Stimulated activated naive CD8-positive, alpha-beta T cell treated with anti-CD3 and anti-CD28 coated beads, Interleukin-15, Interleukin-2, amounts not matched to agents 100 ng/mL and 50 ng/mL, for 24 hours (primary cell): ENCODE data around the gene EDIL3.
"Not testable (repeated sequence)": the region's sequence is repeated elsewhere in the genome, so short reads cannot be mapped to it uniquely, and the experiment has no call there.

Source experiments
- H3K27ac Mint-ChIP-seq: one replicate; pipeline ENCODE4 v1.8.0; 2021; ENCODE audit warnings: mild to moderate bottlenecking, mixed read lengths
- H3K27me3 Mint-ChIP-seq: one replicate; pipeline ENCODE4 v1.8.0; 2021; ENCODE audit warnings: mixed read lengths
- H3K36me3 Mint-ChIP-seq: one replicate; pipeline ENCODE4 v1.8.0; 2021; ENCODE audit warnings: low read depth, mixed read lengths
- H3K4me1 Mint-ChIP-seq: one replicate; pipeline ENCODE4 v1.8.0; 2021; ENCODE audit warnings: low read depth, mixed read lengths
- H3K4me3 Mint-ChIP-seq: one replicate; pipeline ENCODE4 v1.8.0; 2021; ENCODE audit warnings: mild to moderate bottlenecking, mixed read lengths
- H3K9me3 Mint-ChIP-seq: one replicate; pipeline ENCODE4 v1.8.0; 2021; ENCODE audit warnings: mixed read lengths

Gene EDIL3

GRCh38 chr5:84297641-84298040, 87.0 kb downstream of the EDIL3 start:
- not testable (repeated sequence) for H3K27me3 Mint-ChIP-seq, H3K4me1 Mint-ChIP-seq, H3K36me3 Mint-ChIP-seq, H3K4me3 Mint-ChIP-seq, H3K9me3 Mint-ChIP-seq, H3K27ac Mint-ChIP-seq

GRCh38 chr5:84292788-84293653, 91.7 kb downstream of the EDIL3 start:
- H3K36me3 Mint-ChIP-seq, result no peaks in the 10 kb centered on the region
- no peak overlapping the region for H3K4me3 Mint-ChIP-seq
- no peaks in the 10 kb centered on the region for H3K4me1 Mint-ChIP-seq
- H3K27me3 Mint-ChIP-seq, result no peaks in the 10 kb centered on the region
- H3K9me3 Mint-ChIP-seq, result peaks cover 4% of the 10 kb centered on the region
- no peak overlapping the region for H3K27ac Mint-ChIP-seq

GRCh38 chr5:84292000-84292642, 92.6 kb downstream of the EDIL3 start:
- Mint-ChIP-seq H3K36me3 (no peaks in the 10 kb centered on the region), H3K27ac (no peak overlapping the region), H3K9me3 (peaks cover 4% of the 10 kb centered on the region), H3K4me1 (no peaks in the 10 kb centered on the region), H3K27me3 (no peaks in the 10 kb centered on the region), H3K4me3 (no peak overlapping the region)

- no peak overlapping the region for H3K4me3 Mint-ChIP-seq
- no peak overlapping the region for H3K27ac Mint-ChIP-seq
- H3K27me3 Mint-ChIP-seq, result no peaks in the 10 kb centered on the region
- peaks cover 4% of the 10 kb centered on the region for H3K9me3 Mint-ChIP-seq
- H3K4me1 Mint-ChIP-seq, result no peaks in the 10 kb centered on the region
- H3K36me3 Mint-ChIP-seq, result no peaks in the 10 kb centered on the region
These were observed 94.0 kb downstream of the EDIL3 start for GRCh38 chr5:84290673-84291072.

GRCh38 chr5:84290161-84290560, 94.5 kb downstream of the EDIL3 start:
- no peaks in the 10 kb centered on the region for H3K4me1 Mint-ChIP-seq
- no peaks in the 10 kb centered on the region for H3K36me3 Mint-ChIP-seq
- peaks cover 4% of the 10 kb centered on the region for H3K9me3 Mint-ChIP-seq
- H3K4me3 Mint-ChIP-seq, result no peak overlapping the region
- no peaks in the 10 kb centered on the region for H3K27me3 Mint-ChIP-seq
- H3K27ac Mint-ChIP-seq, result no peak overlapping the region

- H3K36me3 Mint-ChIP-seq, result no peaks in the 10 kb centered on the region
- H3K4me3 Mint-ChIP-seq, result no peak overlapping the region
- H3K9me3 Mint-ChIP-seq, result peaks cover 7% of the 10 kb centered on the region
- no peak overlapping the region for H3K27ac Mint-ChIP-seq
- no peaks in the 10 kb centered on the region for H3K27me3 Mint-ChIP-seq
- H3K4me1 Mint-ChIP-seq, result no peaks in the 10 kb centered on the region
These were observed 96.7 kb downstream of the EDIL3 start for GRCh38 chr5:84287951-84288350.

- no peaks in the 10 kb centered on the region for H3K4me1 Mint-ChIP-seq
- no peaks in the 10 kb centered on the region for H3K27me3 Mint-ChIP-seq
- no peak overlapping the region for H3K4me3 Mint-ChIP-seq
- no peak overlapping the region for H3K27ac Mint-ChIP-seq
- peaks cover 3% of the 10 kb centered on the region for H3K9me3 Mint-ChIP-seq
- no peaks in the 10 kb centered on the region for H3K36me3 Mint-ChIP-seq
These were observed 98.0 kb downstream of the EDIL3 start for GRCh38 chr5:84286662-84287061.

GRCh38 chr5:84285641-84286637, 98.7 kb downstream of the EDIL3 start:
- Mint-ChIP-seq H3K36me3 (no peaks in the 10 kb centered on the region), H3K27me3 (no peaks in the 10 kb centered on the region), H3K4me1 (no peaks in the 10 kb centered on the region), H3K4me3 (no peak overlapping the region), H3K9me3 (peaks cover 3% of the 10 kb centered on the region), H3K27ac (no peak overlapping the region)

GRCh38 chr5:84281383-84281782, 103.3 kb downstream of the EDIL3 start:
- Mint-ChIP-seq H3K9me3 (peaks cover 3% of the 10 kb centered on the region), H3K4me1 (no peaks in the 10 kb centered on the region), H3K27me3 (no peaks in the 10 kb centered on the region), H3K27ac (no peak overlapping the region), H3K36me3 (no peaks in the 10 kb centered on the region), H3K4me3 (no peak overlapping the region)

GRCh38 chr5:84279234-84279633, 105.4 kb downstream of the EDIL3 start:
- Mint-ChIP-seq H3K27me3 (no peaks in the 10 kb centered on the region), H3K4me1 (no peaks in the 10 kb centered on the region), H3K36me3 (no peaks in the 10 kb centered on the region)

GRCh38 chr5:84275609-84276008, 109.1 kb downstream of the EDIL3 start:
- H3K27ac Mint-ChIP-seq, result no peak overlapping the region
- no peaks in the 10 kb centered on the region for H3K27me3 Mint-ChIP-seq
- no peaks in the 10 kb centered on the region for H3K4me1 Mint-ChIP-seq
- H3K36me3 Mint-ChIP-seq, result no peaks in the 10 kb centered on the region
- no peaks in the 10 kb centered on the region for H3K9me3 Mint-ChIP-seq
- no peak overlapping the region for H3K4me3 Mint-ChIP-seq

More at GRCh38 chr5:84279234-84279633, 105.4 kb downstream of the EDIL3 start:
- H3K27ac Mint-ChIP-seq, result no peak overlapping the region
- peaks cover 3% of the 10 kb centered on the region for H3K9me3 Mint-ChIP-seq
- H3K4me3 Mint-ChIP-seq, result no peak overlapping the region

- Mint-ChIP-seq H3K9me3 (no peaks in the 10 kb centered on the region), H3K27me3 (no peaks in the 10 kb centered on the region), H3K4me1 (no peaks in the 10 kb centered on the region), H3K27ac (no peak overlapping the region), H3K36me3 (no peaks in the 10 kb centered on the region), H3K4me3 (no peak overlapping the region)
These were observed 109.9 kb downstream of the EDIL3 start for GRCh38 chr5:84274585-84275468.

GRCh38 chr5:84273517-84273883, 111.2 kb downstream of the EDIL3 start:
- Mint-ChIP-seq H3K27me3 (no peaks in the 10 kb centered on the region), H3K9me3 (no peaks in the 10 kb centered on the region), H3K27ac (no peak overlapping the region), H3K36me3 (no peaks in the 10 kb centered on the region), H3K4me1 (no peaks in the 10 kb centered on the region), H3K4me3 (no peak overlapping the region)
